Neural cell (in vitro differentiated cells): ENCODE results near the gene TLX2. TPM values are rescaled to one million over a fixed set of nuclear protein-coding genes. Genes with fewer than 3 reads are reported as not detected.
"Not testable (repeated sequence)": the region's sequence is repeated elsewhere in the genome, so short reads cannot be mapped to it uniquely, and the experiment has no call there.

Experiments
- H2AFZ ChIP-seq: fragments of 200-600, 300-800 bp; sonication (generic), shearing (Covaris generic); 2 replicates; pipeline ENCODE4 v1.6.0; 2014; ENCODE audit warnings: low read depth, mild to moderate bottlenecking, antibody characterized with exemption, low read length, moderate library complexity
- H3F3A ChIP-seq: fragments of 200-600 bp; shearing (Covaris generic); 2 replicates; pipeline ENCODE4 v1.6.1; 2016; ENCODE audit warnings: mild to moderate bottlenecking, moderate library complexity, mixed read lengths, antibody characterized with exemption, low read length; ENCODE audit not compliant: insufficient read depth, poor library complexity, severe bottlenecking
- H3K27ac ChIP-seq: fragments of 200-600, 300-800 bp; sonication (generic), shearing (Covaris generic); 2 replicates; pipeline ENCODE4 v1.5.1; 2014; ENCODE audit warnings: mild to moderate bottlenecking, low read length, moderate library complexity
- H3K27me3 ChIP-seq: fragments of 300-800, 200-600 bp; sonication (generic), shearing (Covaris generic); 2 replicates; pipeline ENCODE4 v1.6.0; 2014; ENCODE audit warnings: mild to moderate bottlenecking, low read depth, low read length, moderate library complexity; ENCODE audit not compliant: insufficient read depth
- H3K36me3 ChIP-seq: fragments of 300-800, 200-600 bp; sonication (generic), shearing (Covaris generic); 2 replicates; pipeline ENCODE4 v1.5.1; 2014; ENCODE audit warnings: mild to moderate bottlenecking, antibody characterized with exemption, low read length, moderate library complexity; ENCODE audit not compliant: insufficient read depth
- H3K4me2 ChIP-seq: fragments of 300-800, 200-600 bp; sonication (generic), shearing (Covaris generic); 2 replicates; pipeline ENCODE4 v1.6.0; 2014; ENCODE audit warnings: mild to moderate bottlenecking, low read length
- H3K4me3 ChIP-seq: fragments of 300-800, 200-600 bp; sonication (generic), shearing (Covaris generic); 2 replicates; pipeline ENCODE4 v1.5.1; 2014; ENCODE audit warnings: mild to moderate bottlenecking, low read length, moderate library complexity
- H3K79me2 ChIP-seq: fragments of 200-600 bp; shearing (Covaris generic); replicated peaks from 2 replicates; pipeline ENCODE4 v1.6.0; 2014; ENCODE audit warnings: mild to moderate bottlenecking, low read length, moderate library complexity; ENCODE audit not compliant: insufficient read depth
- H3K9ac ChIP-seq: fragments of 300-800, 200-600 bp; sonication (generic), shearing (Covaris generic); 2 replicates; pipeline ENCODE4 v1.6.1; 2016; ENCODE audit warnings: mild to moderate bottlenecking, low read length, mixed read lengths
- H3K9me2 ChIP-seq: fragments of 200-600 bp; shearing (Covaris generic); 2 replicates; pipeline ENCODE4 v1.6.1; 2016; ENCODE audit warnings: mild to moderate bottlenecking, low read length, mixed read lengths; ENCODE audit not compliant: insufficient read depth
- H3K9me3 ChIP-seq: fragments of 200-600, 300-800 bp; sonication (generic), shearing (Covaris generic); 2 replicates; pipeline ENCODE4 v1.6.1; 2016; ENCODE audit warnings: mild to moderate bottlenecking, mixed run types, low read length, moderate library complexity, mixed read lengths
- H4K20me1 ChIP-seq: fragments of 200-600 bp; shearing (Covaris generic); 2 replicates; pipeline ENCODE4 v1.6.1; 2016; ENCODE audit warnings: mild to moderate bottlenecking, mixed run types; ENCODE audit not compliant: insufficient read depth
- CTCF ChIP-seq: fragments of 450-650 bp; IDR thresholded peaks from 2 replicates; pipeline ENCODE4 v1.5.1; 2014; ENCODE audit warnings: antibody characterized with exemption, mild to moderate bottlenecking, moderate library complexity; ENCODE audit not compliant: poor library complexity, severe bottlenecking
- EP300 ChIP-seq: fragments of 450-650 bp; conservative IDR thresholded peaks from 2 replicates; pipeline ENCODE4 v1.6.1; 2014; ENCODE audit warnings: antibody characterized with exemption, mild to moderate bottlenecking, moderate library complexity; ENCODE audit not compliant: poor library complexity, severe bottlenecking
- EZH2 ChIP-seq: fragments of 200-600, 300-800 bp; shearing (Covaris generic), sonication (generic); IDR thresholded peaks from 2 replicates; pipeline ENCODE4 v1.6.1; 2014; ENCODE audit warnings: antibody characterized with exemption, low read length, borderline replicate concordance, mild to moderate bottlenecking; ENCODE audit not compliant: insufficient read depth, poor library complexity, severe bottlenecking
- MXI1 ChIP-seq: fragments of 450-650 bp; conservative IDR thresholded peaks from 2 replicates; pipeline ENCODE4 v1.6.1; 2014; ENCODE audit warnings: antibody characterized with exemption, mild to moderate bottlenecking; ENCODE audit not compliant: poor library complexity, severe bottlenecking
- POLR2AphosphoS5 ChIP-seq: IDR thresholded peaks from 2 replicates; pipeline ENCODE4 v1.6.1; 2012
- RAD21 ChIP-seq: fragments of 450-650 bp; conservative IDR thresholded peaks from 2 replicates; pipeline ENCODE4 v1.6.1; 2014; ENCODE audit warnings: antibody characterized with exemption, mild to moderate bottlenecking, moderate library complexity
- REST ChIP-seq: IDR thresholded peaks from 2 replicates; pipeline ENCODE4 v1.6.1; 2012; ENCODE audit warnings: borderline replicate concordance
- SMC3 ChIP-seq: fragments of 450-650 bp; conservative IDR thresholded peaks from 2 replicates; pipeline ENCODE4 v1.6.1; 2014; ENCODE audit warnings: antibody characterized with exemption, mild to moderate bottlenecking, moderate library complexity; ENCODE audit not compliant: poor library complexity
- TAF1 ChIP-seq: IDR thresholded peaks from 2 replicates; pipeline ENCODE4 v1.6.1; 2012; ENCODE audit warnings: low read depth
- polyA plus RNA-seq: library from polyadenylated mRNA; depleted of rRNA; stranded (reverse); fragments of >200 nt; gene quantifications from 2 replicates; pipeline ENCODE4 v1.2.3, GENCODE V29; 2014

Gene TLX2
- polyA plus RNA-seq, 1 donor from 2014 or later: not detected

GRCh38 chr2:74482801-74483674, 31.2 kb upstream of the TLX2 start, which contains the start of the genes CCDC142 and TTC31:
CCDC142 (minus strand) TSS chr2:74482998; CDS start chr2:74482837, 161 bp downstream.
TTC31 (plus strand) TSS chr2:74483081; CDS start chr2:74483096, 15 bp downstream.
- Histone ChIP-seq H3K27me3 (no peaks in the 10 kb centered on the region), H3K9me2 (no peaks in the 10 kb centered on the region), H4K20me1 (no peaks in the 10 kb centered on the region), H3K9ac (peak within 1 kb of the TSS; percentile 94), H2AFZ (peak within 1 kb of the TSS; percentile 85), H3K36me3 (peaks cover 3% of the 10 kb centered on the region), H3K4me2 (peak within 1 kb of the TSS; percentile 97), H3K9me3 (no peaks in the 10 kb centered on the region), H3F3A (no peaks in the 10 kb centered on the region), H3K27ac (peak within 1 kb of the TSS; percentile 87), H3K79me2 (peaks cover 26% of the 10 kb centered on the region), H3K4me3 (peak within 1 kb of the TSS; percentile 100)
- TF ChIP-seq EP300: peak; percentile 58
- TF ChIP-seq RAD21: peak; percentile 88
- peak; percentile 52 for TF ChIP-seq TAF1
- TF ChIP-seq POLR2AphosphoS5: peak; percentile 92
- peak; percentile 68 for TF ChIP-seq REST
- TF ChIP-seq CTCF: peak; percentile 99
- peak; percentile 87 for TF ChIP-seq MXI1
- peak; percentile 98 for TF ChIP-seq SMC3
- TF ChIP-seq EZH2: no peak

GRCh38 chr2:74483675-74484164, 30.5 kb upstream of the TLX2 start:
- H2AFZ ChIP-seq, H3F3A ChIP-seq, H3K9me2 ChIP-seq, H4K20me1 ChIP-seq, H3K36me3 ChIP-seq, H3K9me3 ChIP-seq, H3K27ac ChIP-seq, H3K27me3 ChIP-seq: not testable (repeated sequence)
- peak overlapping the region; percentile 100 for H3K4me3 ChIP-seq
- H3K4me2 ChIP-seq: peak overlapping the region; percentile 97
- peak overlapping the region; percentile 94 for H3K9ac ChIP-seq
- H3K79me2 ChIP-seq: peaks cover 26% of the 10 kb centered on the region
